GM18499 (cell line): Measurements from ENCODE around the gene MAP3K5.
A peak's percentile ranks its signal among the peaks of the same experiment; 100 is the strongest.

ENCODE experiments used
- ATAC-seq: cut with Tn5 transposase; IDR thresholded peaks from one replicate; pipeline ENCODE4 v1.9.1; 2021; ENCODE audit warnings: moderate number of reproducible peaks; ENCODE audit not compliant: insufficient read depth, unreplicated experiment

MAP3K5 gene

GRCh38 chr6:136657666-136658065 is 134.6 kb downstream of the MAP3K5 start:
- ATAC-seq = no peak

DNA sequence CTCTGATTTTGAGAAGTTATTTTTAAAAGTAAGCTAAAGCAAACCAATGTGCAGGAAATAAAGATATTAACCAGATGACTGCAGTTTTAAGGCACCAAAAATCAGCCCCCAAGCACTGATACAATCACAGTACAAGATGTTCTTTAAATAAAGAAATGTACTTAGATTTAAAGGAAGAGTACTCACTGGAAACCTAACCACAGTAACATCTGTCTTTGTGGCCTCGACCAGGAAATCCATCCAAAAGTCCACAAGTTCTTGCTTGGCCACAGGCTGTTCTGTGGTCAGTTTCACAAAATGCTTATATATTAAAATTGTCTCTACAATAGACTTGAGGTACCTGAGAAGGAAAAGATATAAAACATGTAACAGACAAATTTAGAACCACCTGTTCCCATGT is 136.2 kb downstream of the MAP3K5 start:
- no peak for ATAC-seq

DNA sequence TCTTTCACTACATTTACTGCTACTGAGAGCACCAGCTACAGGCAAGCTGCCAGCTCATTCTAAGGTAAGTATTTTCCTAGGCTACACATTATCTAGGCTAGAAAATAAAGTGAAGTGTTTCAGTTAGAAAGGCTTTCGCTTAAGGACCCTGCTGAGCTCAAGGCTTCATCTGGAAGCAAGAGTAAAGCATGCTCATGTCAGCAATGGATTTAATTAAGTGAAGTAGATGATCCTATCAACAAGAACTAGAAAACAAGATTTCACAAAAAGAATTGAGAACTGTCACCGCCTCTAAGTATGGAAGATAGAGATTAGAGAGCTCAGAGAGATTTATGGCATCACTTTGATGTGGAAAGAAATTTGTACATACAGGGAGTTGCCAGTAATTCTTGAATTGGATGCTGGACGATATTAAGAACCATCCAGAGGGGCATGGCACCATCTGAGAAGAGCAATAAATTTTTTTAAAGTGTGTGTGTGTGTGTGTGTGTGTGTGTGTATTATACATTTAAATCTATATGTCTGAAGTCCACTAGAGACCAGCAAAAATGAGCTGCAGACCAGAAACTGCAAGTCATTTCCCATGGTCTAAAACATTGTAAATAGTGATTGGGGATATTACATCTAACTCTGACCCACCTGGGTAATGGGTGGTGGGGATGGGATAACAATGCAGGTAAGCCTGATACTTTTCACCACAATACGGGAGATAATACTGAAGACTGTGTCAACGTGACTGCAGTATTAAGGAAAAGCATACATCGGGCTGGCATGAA is 136.8 kb downstream of the MAP3K5 start:
- ATAC-seq = no peak

GRCh38 chr6:136654086-136654485 is 138.2 kb downstream of the MAP3K5 start:
- no peak for ATAC-seq

DNA sequence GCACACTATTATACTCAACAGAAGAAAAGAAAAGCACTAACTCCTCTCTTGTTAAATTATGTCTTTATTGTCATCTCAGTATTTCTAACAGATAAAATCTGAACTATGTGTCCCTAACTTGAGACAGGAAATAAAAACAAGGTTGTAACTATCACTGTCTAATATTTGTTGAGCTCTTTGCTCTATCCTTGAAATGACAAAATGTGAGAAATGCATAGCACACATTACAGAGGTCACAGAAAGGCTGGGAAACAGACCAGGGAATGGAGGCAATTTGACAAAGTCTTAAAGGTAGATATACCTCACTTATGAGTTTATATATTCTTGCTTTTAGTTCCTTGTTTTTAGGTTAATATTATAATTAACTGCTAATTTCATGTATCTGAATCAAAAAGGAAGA is 139.6 kb downstream of the MAP3K5 start:
- ATAC-seq = no peak

GRCh38 chr6:136651982-136652381 is 140.3 kb downstream of the MAP3K5 start:
- ATAC-seq = no peak

DNA sequence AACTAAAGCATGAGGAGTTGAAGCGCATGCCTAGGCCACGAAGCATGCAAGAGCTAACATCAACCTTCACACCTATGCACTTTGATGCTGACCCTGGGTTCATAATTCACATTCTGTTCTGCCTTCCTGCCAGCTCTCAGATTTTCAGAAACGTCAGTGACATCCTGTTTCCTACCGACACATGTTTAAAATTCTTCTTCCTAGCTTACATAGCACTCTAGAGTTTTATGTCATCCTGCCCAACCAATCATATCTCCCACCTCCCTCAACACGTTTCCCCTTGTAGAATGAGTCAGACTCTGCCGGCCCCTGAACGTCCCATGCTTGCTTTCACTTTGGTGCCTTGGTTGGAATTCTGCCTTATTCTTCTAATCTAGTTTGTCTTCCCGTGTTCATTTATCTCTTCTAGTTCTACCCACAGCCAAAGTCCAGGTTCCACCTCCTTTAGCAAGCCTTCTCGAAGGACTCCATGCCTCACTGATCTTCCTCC is 144.9 kb downstream of the MAP3K5 start:
- ATAC-seq = no peak

DNA sequence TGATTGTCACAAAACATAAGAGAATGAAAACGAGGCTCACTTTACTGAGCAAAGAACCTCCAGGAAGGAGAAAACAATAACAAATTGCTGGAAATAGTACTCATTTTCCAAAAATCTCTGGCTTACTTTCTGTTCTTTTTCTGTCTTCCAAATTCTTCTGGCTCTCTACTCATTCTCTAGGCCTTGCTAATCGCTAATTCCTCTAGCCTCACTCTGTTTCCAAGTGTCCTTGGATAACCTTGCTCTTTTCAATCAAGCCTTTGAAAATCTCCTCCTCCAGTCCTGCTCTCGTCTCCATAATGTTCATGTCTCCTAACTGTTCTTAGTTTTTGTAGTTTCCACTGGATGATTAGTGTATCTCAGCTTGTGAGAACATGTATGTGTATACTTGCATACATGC is 145.9 kb downstream of the MAP3K5 start:
- no peak for ATAC-seq

GRCh38 chr6:136644597-136644952 is 147.7 kb downstream of the MAP3K5 start:
- no peak for ATAC-seq

DNA sequence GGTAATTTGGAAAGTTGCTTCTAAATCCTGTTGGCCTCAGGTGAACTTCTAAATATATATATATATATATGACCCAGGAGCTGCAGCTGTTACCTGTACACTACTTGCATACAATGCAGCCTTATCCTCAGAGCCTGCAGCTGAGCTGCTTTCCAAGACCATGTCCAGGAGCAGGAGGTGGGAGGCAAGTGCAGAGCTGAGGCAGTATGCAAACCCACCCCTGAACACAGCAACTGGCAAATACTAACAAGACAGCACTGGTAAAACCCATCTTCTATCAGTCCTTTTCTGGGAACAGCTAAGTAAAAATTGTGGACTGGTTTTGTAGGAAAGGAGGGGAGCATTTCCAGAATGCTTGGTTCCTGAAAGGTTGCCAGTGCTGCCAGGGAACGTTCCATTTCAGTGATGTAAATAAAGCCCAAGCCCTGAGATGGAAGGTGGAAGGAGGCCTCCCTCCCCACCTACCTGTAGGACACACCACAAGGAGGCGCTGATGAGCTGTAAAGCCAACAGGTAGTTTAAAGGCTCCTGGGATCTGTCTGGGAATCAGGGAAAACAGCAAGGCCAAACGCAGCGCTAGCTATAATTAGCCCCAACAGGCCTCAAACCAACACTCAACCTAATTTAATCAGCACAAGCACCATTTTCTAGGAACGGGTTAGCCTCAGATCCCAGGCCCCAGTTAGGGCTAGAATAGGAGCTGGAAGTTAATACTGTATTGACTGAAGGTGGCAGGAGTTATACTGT is 148.3 kb downstream of the MAP3K5 start:
- peak; percentile 45 for ATAC-seq

GRCh38 chr6:136641873-136642465 is 150.3 kb downstream of the MAP3K5 start:
- no peak for ATAC-seq

DNA sequence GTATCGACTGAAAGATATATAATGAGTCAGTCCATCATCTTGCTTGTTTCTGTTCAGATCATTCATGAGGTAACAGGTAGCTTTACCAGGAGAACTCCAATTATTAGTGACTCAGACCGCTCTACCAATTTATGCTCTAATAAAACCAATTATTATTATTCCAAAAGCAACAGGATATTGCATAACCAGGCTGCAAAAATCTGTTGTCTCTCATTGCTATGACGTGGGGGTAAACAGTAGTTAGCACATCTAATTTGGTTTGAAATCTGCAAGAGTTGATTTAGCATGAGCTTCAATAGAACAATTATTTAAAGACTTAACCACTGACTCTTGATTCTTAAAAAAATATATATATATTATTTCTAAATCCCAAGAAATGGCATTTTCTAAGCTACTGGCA is 151.1 kb downstream of the MAP3K5 start:
- no peak for ATAC-seq

GRCh38 chr6:136640132-136640915 is 152.0 kb downstream of the MAP3K5 start:
- no peak for ATAC-seq

DNA sequence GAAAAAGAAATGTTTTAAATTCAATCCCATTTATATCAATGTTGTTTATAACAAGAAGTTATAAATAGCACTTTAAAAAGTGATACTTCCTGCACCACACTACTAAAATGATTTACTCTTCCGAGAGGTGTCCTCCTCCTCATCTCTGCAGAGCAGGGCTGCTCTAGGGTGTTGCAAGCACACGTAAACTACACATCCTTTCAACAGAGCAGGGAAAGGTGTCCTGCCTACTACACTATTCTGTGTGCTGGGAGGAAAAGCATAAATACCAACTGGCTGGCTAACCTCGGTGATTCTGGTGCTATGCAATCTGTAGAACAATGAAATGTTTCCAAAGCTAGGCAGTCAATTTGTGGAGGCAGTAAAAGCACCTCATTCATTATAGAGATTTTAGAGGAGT is 152.6 kb downstream of the MAP3K5 start:
- no peak for ATAC-seq

DNA sequence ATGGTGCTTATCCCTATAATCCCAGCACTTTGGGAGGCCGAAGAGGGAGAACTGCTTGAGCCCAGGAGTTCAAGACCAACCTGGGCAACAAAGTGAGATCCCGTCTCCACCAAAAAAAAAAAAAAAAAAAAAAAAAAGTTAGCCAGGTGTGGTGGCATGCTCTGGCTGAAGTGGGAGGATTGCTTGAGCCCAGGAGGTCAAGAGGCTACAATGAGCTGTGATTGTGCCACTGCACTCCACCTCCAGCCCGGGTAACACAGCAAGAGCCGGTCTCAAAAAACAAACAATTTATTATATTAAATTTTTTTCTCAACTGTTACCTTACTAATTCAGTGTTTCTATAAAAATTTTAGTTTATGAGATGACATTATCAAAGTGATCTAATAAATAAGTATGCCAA is 156.7 kb downstream of the MAP3K5 start:
- ATAC-seq = no peak

DNA sequence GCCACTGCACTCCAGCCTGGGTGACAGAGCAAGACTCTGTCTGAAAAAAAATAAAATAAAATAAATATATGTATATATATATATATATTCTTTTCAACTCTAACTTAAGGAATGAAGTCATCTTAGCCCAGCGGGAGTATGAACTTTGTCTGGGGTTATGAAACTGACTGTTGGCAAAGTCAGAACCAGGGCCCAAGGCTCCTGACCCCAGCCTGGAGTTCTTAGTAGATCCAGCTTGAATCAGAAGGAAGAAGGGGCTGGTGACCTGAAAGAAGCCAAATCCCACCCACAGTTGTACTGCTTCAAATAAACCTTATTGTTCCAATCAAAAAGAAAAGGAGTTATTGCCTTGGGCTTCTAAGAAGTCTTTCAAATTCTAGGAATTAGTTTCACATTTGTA is 158.9 kb downstream of the MAP3K5 start:
- ATAC-seq = no peak

- no peak for ATAC-seq
These were observed 163.3 kb downstream of the MAP3K5 start for GRCh38 chr6:136628996-136629395.

DNA sequence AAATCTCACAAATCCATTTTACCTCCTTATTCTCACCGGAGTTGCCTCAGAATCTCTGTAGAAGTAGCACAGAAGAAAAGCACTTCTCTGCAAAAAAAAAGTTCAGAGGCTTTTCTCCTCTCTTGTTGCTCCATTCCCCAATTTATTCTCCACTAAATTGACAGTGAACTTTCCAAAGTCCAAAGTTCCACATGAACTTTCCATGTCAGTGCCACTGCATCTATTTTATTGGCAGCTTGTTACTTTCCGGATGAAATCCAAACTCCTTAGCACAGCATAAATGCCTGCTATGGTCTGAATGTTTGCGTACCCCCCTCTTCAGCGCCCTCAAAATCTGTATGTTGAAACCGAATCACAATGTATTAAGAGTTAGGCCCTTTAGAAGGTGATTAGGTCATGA is 165.1 kb downstream of the MAP3K5 start:
- ATAC-seq = no peak

DNA sequence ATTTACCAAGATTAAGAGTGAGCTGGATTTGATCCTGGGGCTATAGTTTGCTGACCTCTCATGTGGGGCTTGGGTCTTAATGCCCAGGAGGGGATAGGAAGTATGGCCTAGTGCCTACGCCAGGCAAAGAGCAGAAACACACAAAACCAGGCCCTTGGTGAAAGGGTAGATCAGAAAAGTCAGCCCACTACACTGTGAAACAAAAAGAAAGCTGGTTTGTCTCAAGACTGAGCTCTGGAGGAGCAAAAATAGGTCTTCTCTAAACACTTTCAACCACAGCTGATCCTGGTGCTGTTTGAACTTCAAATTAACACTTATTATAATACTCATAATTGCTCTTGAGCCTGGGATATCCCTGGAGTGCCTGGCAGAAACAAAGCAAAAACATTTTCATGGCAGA is 167.0 kb downstream of the MAP3K5 start:
- no peak for ATAC-seq

- no peak for ATAC-seq
These were observed 167.9 kb downstream of the MAP3K5 start for GRCh38 chr6:136624347-136624746.

GRCh38 chr6:136618086-136618485 is 174.2 kb downstream of the MAP3K5 start:
- no peak for ATAC-seq
